Subcutaneous abdominal adipose tissue (tissue), 5 donors: ENCODE results near the gene ANTXR1.

Experiments
- H3K27ac ChIP-seq: one replicate; pipeline ENCODE4 v1.7.0; 2013; ENCODE audit warnings: low read depth, mild to moderate bottlenecking, inconsistent platforms, low read length, moderate library complexity
- H3K27me3 ChIP-seq, 5 donors: one replicate each; pipeline ENCODE4 v1.7.0; 2013; ENCODE audit warnings: low read length in 5 of 5, inconsistent platforms in 1 of 5; ENCODE audit not compliant: control insufficient read depth in 5 of 5, insufficient read depth in 4 of 5
- H3K36me3 ChIP-seq, 5 donors: one replicate each; pipeline ENCODE4 v1.7.0; 2013; ENCODE audit warnings: low read length in 5 of 5; ENCODE audit not compliant: control insufficient read depth in 5 of 5, insufficient read depth in 5 of 5
- H3K4me1 ChIP-seq, 5 donors: one replicate each; pipeline ENCODE4 v1.7.0; 2013; ENCODE audit warnings: low read length in 5 of 5, mild to moderate bottlenecking in 3 of 5, moderate library complexity in 1 of 5; ENCODE audit not compliant: control insufficient read depth in 5 of 5, insufficient read depth in 5 of 5
- H3K4me3 ChIP-seq, 5 donors: one replicate each; pipeline ENCODE4 v1.7.0; 2013; ENCODE audit warnings: low read length in 5 of 5, low read depth in 1 of 5
- H3K9ac ChIP-seq, 5 donors: one replicate each; pipeline ENCODE4 v1.7.0; 2013; ENCODE audit warnings: low read length in 5 of 5, mild to moderate bottlenecking in 4 of 5, moderate library complexity in 3 of 5
- H3K9me3 ChIP-seq, 5 donors: one replicate each; pipeline ENCODE4 v1.7.0; 2013; ENCODE audit warnings: low read length in 5 of 5; ENCODE audit not compliant: control insufficient read depth in 5 of 5
- donor health status: healthy.
- donor health status: healthy.
- donor health status: healthy.
- donor health status: healthy.
- donor health status: healthy.

ANTXR1 gene

DNA sequence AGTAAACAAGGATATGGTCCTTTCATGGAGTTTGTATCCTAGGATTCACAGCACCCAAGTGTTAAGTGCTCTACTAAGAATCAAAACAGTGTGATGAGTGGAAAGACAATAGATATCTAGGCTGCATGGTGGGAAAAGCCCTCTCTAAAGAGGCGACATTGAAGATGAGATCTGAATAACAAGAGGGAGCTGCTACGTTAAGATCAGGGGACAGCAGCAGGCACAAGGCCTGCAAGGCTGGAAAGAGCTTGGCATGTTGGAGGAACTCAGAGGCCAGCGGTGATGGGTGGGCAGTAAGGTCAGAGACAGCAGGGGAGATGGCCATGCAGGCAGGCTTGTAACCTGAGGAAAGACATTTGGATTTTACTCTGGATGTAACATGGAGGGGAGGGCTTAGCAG lies 196.5 kb downstream of the ANTXR1 start:
- H3K4me3 ChIP-seq = no peak overlapping the region
- H3K27ac ChIP-seq = no peak overlapping the region
- no peaks in the 10 kb centered on the region for H3K36me3 ChIP-seq

DNA sequence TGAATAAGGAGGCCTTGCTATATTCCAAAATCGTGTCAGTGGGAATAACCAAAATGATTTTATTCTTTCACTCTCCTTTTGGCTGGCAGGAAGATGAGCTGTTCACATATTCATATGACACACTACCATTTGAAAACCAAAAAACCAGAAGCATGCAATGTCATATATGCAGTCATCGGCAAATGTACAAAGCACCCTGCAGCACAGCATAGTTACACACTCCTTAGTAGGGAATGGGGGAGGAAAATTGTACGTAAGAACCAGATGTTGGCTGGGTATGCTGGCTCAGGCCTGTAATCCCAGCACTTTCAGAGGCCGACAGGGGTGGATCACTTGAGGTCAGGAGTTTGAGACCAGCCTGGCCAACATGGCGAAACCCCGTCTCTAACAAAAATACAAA lies 197.4 kb downstream of the ANTXR1 start:
- Histone ChIP-seq H3K4me1 (peaks cover 0 to 19% (median 17%) of the 10 kb centered on the region in 5 donors), H3K27ac (no peak overlapping the region), H3K36me3 (no peaks in the 10 kb centered on the region)

More for the DNA sequence above, 196.5 kb downstream of the ANTXR1 start:
- Histone ChIP-seq H3K27me3 (no peaks in the 10 kb centered on the region), H3K9ac (no peak overlapping the region), H3K9me3 (no peaks in the 10 kb centered on the region), H3K4me1 (peaks cover 0 to 15% (median 8%) of the 10 kb centered on the region in 5 donors)

DNA sequence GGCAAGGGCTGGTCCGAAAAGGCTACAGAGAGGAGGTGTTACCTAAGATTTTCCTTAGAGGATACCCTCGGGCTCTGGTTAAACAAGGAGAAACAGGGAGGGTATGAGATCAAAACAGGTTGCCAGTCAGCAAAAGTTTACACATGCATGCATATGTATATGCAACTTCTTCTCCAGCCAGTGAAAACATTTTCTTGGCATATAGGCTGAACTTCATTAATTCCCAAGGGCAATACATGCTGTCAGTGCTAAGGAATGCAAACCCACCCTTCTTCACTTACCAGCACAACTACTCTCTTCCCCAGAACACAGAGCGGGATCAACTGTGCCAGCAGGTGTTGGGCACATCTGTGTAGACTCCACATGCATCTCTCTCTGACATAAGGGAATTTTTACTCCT lies 198.1 kb downstream of the ANTXR1 start:
- Histone ChIP-seq H3K4me1 (peaks cover 0 to 19% (median 17%) of the 10 kb centered on the region in 5 donors), H3K9ac (no peak overlapping the region), H3K27me3 (no peaks in the 10 kb centered on the region), H3K9me3 (no peaks in the 10 kb centered on the region), H3K27ac (no peak overlapping the region), H3K36me3 (no peaks in the 10 kb centered on the region), H3K4me3 (no peak overlapping the region)

More for the DNA sequence above, 197.4 kb downstream of the ANTXR1 start:
- H3K9ac ChIP-seq = no peak overlapping the region
- no peak overlapping the region for H3K4me3 ChIP-seq
- H3K27me3 ChIP-seq = no peaks in the 10 kb centered on the region
- H3K9me3 ChIP-seq = no peaks in the 10 kb centered on the region

DNA sequence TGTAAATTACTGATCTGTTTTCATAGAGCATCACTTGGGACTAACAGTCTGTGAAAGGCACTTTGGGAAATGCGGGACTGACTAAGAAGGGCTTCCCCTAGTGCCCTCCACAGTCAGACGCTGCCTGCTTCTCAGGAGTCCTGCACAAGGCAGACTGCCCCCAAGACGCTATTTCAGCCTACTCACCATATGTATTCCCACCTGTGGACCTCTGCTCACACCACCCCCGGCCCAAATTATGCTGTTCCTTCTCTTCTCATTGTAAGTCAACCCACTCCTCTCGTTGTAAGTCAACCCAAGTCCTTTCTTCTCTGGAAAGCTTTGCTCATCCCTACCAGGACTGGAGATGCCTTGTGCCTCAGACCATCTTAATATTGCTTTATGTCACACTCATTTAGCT lies 198.7 kb downstream of the ANTXR1 start:
- Histone ChIP-seq H3K4me3 (no peak overlapping the region), H3K9me3 (no peaks in the 10 kb centered on the region), H3K27ac (no peak overlapping the region), H3K9ac (no peak overlapping the region), H3K27me3 (no peaks in the 10 kb centered on the region), H3K4me1 (peaks cover 0 to 16% (median 14%) of the 10 kb centered on the region in 5 donors), H3K36me3 (no peaks in the 10 kb centered on the region)

DNA sequence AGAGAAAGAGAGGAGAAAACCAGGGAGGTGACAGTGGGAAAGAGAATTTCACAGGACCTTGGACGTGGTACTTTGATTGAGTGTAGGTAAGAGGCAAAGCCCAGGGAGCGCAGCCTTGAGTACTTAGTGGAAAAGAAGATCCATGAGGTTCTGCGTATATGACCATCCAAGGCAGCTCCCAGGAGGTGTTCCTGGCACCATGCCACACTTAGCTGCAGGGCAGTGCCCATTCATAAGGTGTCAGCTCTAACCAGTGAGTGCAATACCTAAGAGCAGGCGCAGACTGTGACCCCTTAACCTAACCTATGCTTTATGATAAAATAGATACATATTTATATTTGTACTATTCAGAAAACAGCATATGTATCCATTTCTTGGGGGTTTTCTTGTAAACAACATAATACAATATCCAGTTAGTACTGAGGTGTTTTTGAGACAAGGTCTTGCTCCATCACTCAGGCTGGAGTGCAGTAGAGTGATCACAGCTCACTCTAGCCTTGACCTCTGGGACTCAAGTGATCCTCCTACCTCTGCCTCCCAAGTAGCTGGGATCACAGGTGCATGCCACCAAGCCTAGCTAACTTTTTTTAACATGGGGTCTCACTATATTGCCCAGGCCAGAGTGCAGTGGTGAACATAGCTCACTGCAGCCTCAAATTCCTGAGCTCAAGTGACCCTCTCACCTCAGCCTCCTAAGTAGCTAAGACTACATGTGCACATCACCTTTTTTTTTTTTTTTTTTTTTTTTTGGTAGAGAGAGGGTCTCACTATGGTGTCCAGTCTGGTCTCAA lies 199.5 kb downstream of the ANTXR1 start:
- peaks cover 0 to 15% (median 12%) of the 10 kb centered on the region in 5 donors for H3K4me1 ChIP-seq
- no peaks in the 10 kb centered on the region for H3K36me3 ChIP-seq
- H3K4me3 ChIP-seq = no peak overlapping the region
- H3K9ac ChIP-seq = no peak overlapping the region
- H3K27ac ChIP-seq = no peak overlapping the region
- H3K9me3 ChIP-seq = no peaks in the 10 kb centered on the region
- H3K27me3 ChIP-seq = no peaks in the 10 kb centered on the region

DNA sequence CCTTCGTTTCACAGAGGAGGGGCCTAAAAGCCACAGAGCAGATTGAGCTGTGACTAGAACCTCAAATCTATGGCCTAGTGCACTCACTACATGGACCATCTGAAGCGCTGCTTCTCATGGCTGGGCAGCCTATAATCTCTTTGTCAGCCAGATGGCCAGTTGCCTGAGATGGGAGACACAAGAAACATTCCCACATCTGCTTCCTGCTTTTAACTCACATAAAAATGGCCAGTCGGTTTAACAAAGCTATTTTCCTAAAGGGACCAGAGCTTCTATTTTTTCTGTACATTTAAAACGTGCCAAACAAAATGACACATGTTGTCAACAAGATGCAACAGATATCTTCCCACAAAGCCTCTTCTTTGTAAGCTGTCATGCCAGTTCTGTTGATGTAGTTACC lies 200.2 kb downstream of the ANTXR1 start:
- no peak overlapping the region for H3K4me3 ChIP-seq
- H3K27ac ChIP-seq = no peak overlapping the region
- H3K27me3 ChIP-seq = no peaks in the 10 kb centered on the region
- peaks cover 0 to 15% (median 12%) of the 10 kb centered on the region in 5 donors for H3K4me1 ChIP-seq
- H3K9ac ChIP-seq = no peak overlapping the region
- H3K9me3 ChIP-seq = no peaks in the 10 kb centered on the region
- H3K36me3 ChIP-seq = no peaks in the 10 kb centered on the region

DNA sequence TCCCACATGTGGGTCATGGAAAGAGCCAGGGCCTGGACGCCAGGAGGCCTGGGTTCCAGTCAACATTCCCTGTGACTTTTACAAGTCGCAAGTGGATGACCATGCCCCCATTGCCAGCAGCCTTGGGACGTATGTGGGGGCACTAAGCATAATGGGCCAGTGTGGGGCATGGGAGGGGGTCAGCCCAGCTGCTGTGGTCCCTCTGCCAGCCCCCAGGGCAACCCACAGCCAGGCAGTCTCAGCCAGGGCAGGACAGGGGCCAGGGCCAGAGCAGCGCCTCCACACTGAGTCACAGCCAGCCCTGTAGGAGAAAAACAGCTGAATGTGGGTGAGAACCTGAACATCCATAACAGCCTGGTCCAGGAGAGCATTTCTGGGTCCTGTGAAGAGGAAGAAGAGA lies 200.8 kb downstream of the ANTXR1 start:
- no peaks in the 10 kb centered on the region for H3K9me3 ChIP-seq
- H3K27ac ChIP-seq = no peak overlapping the region
- H3K4me1 ChIP-seq = peaks cover 0 to 15% (median 12%) of the 10 kb centered on the region in 5 donors
- H3K27me3 ChIP-seq = no peaks in the 10 kb centered on the region
- no peaks in the 10 kb centered on the region for H3K36me3 ChIP-seq
- H3K4me3 ChIP-seq = no peak overlapping the region
- H3K9ac ChIP-seq = no peak overlapping the region

DNA sequence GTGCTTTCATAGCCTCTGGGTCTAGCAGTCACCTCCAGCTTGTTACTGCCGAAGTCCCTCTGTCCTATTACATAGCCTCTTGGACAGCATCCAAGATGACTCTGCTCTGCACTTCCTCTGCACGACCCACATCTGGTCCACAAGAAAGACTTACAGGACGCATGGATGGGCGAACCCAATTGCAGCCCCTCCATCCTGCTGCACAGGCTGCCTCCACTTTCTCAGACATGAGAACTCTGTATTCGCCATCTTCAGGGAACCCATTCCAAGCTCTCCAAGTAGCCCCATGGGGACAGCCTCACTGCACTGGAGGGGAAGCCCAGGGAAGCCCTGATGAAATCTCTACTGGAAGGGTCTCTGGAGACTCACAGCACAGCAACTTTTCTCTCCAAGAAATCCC lies 201.9 kb downstream of the ANTXR1 start:
- no peak overlapping the region for H3K27ac ChIP-seq

DNA sequence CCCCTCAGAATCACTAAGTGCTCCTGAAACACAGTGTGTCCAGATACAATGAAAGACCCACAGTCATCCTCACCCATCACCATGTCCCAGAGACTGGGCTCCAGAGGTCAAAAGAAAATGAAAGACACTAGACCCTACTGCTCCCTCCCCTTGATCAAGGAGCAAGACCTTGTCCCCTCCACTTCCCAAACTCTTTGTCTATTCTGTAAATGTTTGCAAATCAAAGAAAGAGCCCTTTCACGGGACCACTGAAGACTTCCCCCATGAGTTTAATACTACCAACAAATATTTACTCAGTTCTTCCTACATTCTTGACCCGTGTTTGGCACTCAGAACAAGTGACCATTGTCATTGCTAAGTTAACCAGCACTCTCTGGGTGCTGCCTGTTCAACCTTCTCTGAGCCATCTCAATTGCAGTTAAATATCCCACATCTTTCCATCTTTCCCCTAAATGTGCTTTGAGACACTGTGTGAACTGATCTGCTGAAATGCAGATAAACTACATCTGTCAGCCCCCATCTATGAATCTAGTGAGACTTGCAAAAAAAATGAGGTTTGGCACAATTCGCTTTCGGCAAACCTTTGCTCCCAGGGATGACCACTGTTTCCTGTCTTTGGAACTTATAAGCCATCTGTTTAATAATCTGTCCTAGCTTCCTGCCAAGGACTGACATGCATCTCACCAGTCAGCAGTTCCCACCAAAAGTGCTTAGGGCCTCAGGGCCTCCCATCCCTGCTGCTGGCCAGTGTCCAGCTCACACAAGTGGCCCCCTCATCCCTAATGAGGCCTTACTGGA lies 203.8 kb downstream of the ANTXR1 start:
- no peaks in the 10 kb centered on the region for H3K27me3 ChIP-seq
- no peaks in the 10 kb centered on the region for H3K36me3 ChIP-seq
- no peak overlapping the region for H3K27ac ChIP-seq
- no peak overlapping the region for H3K9ac ChIP-seq
- no peaks in the 10 kb centered on the region for H3K9me3 ChIP-seq
- H3K4me3 ChIP-seq = no peak overlapping the region
- peaks cover 0 to 16% (median 12%) of the 10 kb centered on the region in 5 donors for H3K4me1 ChIP-seq

More for the DNA sequence above, 201.9 kb downstream of the ANTXR1 start:
- H3K4me1 ChIP-seq = peaks cover 0 to 15% (median 12%) of the 10 kb centered on the region in 5 donors
- H3K36me3 ChIP-seq = no peaks in the 10 kb centered on the region
- no peak overlapping the region for H3K9ac ChIP-seq
- no peak overlapping the region for H3K4me3 ChIP-seq
- H3K27me3 ChIP-seq = no peaks in the 10 kb centered on the region
- no peaks in the 10 kb centered on the region for H3K9me3 ChIP-seq
